Renal cortical epithelial cell (primary cell): ENCODE data around the gene PRKAB1. TPM values are rescaled to one million over a fixed set of nuclear protein-coding genes. Genes with fewer than 3 reads are reported as not detected.

Experiments used
- DNase-seq: peaks from one replicate; pipeline ENCODE4 v3.0.0-alpha.2; 2011; ENCODE audit warnings: low read depth
- total RNA-seq: library from RNA; depleted of rRNA; stranded (reverse); fragments of >200 nt; gene quantifications from 2 replicates; pipeline ENCODE4 v1.2.3, GENCODE V29; 2014

PRKAB1 gene
- total RNA-seq, 1 donor from 2014 or later: 52.6 TPM

- no peak for DNase-seq
Measured at GRCh38 chr12:119661882-119662281, 6.1 kb upstream of the PRKAB1 start.

- DNase-seq: no peak
Measured at GRCh38 chr12:119664642-119665041, 3.3 kb upstream of the PRKAB1 start.

- no peak for DNase-seq
Measured at GRCh38 chr12:119665164-119665929, 2.6 kb upstream of the PRKAB1 start.

- no peak for DNase-seq
Measured at GRCh38 chr12:119666226-119666795, 1.6 kb upstream of the PRKAB1 start.

- DNase-seq: no peak
Measured at GRCh38 chr12:119666900-119667576, 895 bp upstream of the PRKAB1 start.

GRCh38 chr12:119668324-119668841, 450 bp downstream of the PRKAB1 start:
- no peak for DNase-seq

- DNase-seq: peak; percentile 98
Measured at GRCh38 chr12:119669744-119670472, 2.0 kb downstream of the PRKAB1 start.

GRCh38 chr12:119671070-119671469, 3.1 kb downstream of the PRKAB1 start:
- peak; percentile 36 for DNase-seq

DNA sequence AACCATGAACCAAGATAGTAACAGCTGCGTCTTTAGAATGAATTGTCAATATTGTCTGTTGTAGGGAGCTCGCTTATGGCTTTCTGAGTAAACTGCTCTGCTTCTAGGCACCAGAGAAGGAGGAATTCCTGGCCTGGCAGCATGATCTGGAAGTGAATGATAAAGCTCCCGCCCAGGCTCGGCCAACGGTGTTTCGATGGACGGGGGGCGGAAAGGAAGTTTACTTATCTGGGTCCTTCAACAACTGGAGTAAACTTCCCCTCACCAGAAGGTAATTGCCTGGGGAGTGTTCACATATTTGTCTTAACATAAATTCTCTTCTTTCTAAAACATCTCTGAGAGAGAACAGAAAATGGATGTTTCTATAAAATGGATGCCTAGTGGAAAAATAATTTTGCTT, 4.3 kb downstream of the PRKAB1 start:
- DNase-seq: no peak

DNA sequence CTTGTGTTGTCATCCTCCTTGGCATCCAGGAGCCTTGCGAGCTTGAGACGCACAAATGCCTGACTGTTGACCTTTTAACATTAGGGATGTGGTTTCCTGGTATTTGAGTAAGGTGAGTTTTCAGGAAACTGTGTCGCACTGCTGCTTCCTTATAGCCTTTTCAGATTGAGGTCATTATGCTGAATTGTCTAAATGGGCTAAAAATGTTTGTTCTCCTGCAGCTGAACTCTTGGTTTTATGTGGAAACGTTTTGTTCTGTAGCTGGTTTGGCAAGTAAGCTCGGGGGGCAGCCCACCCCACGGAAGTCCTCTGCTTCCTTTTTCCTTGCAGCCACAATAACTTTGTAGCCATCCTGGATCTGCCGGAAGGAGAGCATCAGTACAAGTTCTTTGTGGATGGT, 5.7 kb downstream of the PRKAB1 start:
- peak; percentile 84 for DNase-seq

GRCh38 chr12:119674560-119674959, 6.6 kb downstream of the PRKAB1 start:
- no peak for DNase-seq

GRCh38 chr12:119676022-119676421, 8.1 kb downstream of the PRKAB1 start:
- DNase-seq: no peak

GRCh38 chr12:119676573-119676972, 8.6 kb downstream of the PRKAB1 start:
- DNase-seq: no peak

GRCh38 chr12:119678459-119678858, 10.5 kb downstream of the PRKAB1 start:
- DNase-seq: no peak

GRCh38 chr12:119679081-119679480, 11.1 kb downstream of the PRKAB1 start:
- DNase-seq: no peak

- DNase-seq: no peak
Measured at GRCh38 chr12:119679490-119679889, 11.6 kb downstream of the PRKAB1 start.

DNA sequence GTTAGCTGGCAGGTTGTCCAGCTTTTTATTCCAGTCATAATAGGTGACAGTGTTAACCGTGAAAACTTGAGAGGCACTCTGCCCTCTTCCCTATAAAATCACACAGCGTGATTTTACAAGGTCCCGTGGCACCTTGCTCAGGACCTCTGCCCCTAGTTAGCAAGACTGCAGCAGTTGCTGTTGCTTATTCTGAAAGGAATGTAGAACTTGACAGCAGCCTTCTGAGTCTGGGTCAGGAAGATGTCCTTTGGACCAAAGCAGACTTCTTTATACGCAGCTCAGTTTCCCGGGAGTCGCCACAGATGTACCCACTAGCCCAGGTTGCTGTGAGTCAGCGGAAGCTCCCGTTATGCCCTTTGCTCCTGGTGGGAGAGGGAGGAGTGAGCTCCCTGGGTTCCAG, 13.2 kb downstream of the PRKAB1 start:
- peak; percentile 81 for DNase-seq

DNA sequence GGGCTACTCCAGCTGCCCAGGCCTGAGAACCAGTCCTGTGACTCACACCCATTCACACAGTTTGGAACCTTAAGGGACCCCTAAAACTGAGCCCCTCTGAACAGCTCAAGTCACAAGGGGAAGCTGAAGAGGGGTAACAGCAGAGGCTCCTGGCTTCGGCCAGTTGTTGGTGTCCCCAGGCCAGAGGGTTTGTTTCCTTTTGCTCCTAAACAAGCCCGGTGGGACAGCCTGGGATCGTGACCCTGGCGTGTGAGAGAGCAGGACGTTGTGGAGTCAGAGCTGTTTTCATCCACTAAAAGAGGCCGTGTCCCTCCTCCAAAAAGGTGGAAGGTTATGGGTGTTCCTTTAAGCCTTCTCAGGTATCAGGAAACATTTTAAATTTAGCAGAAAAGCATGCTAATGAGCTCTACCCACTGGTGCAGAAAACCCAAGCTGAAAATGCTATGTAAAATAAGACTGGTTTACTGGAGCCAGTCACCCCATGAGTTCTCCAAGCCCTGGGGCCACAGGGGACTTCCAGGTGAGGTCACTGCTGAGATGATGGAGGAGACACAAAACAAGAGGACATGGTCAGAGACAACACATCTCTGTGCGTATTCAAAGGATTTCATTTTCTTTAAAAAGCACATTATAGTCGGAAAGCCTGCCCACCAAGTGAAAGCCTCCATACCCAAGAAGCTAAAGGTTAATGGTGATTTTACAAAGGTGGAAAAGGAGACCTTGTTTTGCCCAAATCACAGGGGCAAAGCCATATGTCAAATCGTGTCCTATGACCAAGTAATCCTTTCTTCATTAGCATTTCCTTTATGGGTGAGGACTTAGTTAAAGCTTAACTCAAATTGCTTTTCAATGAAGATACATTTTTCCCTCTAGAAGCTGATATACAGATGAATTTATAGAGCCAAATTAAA, 14.1 kb downstream of the PRKAB1 start:
- DNase-seq: peak; percentile 95

GRCh38 chr12:119682639-119683252, 14.8 kb downstream of the PRKAB1 start:
- no peak for DNase-seq

DNA sequence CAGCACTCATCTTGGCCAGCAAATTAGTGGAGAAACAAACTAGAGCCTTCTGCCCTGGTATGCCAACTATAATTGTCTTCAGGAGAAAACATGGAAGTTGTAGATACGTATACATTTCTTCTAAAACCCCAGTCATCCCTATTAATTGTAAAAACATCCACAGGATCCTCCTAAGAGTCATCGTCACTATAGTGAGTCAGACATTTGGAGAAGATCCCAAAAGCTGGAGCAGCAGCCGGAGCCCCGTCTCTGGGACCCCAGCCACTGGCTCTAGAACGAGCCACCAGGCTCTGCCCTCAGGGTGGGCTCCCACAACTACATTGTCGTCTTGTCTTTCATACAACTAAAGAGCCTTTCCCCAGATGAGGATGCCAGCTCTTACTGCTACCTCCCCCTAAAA, 15.5 kb downstream of the PRKAB1 start:
- no peak for DNase-seq

GRCh38 chr12:119683816-119684215, 15.9 kb downstream of the PRKAB1 start:
- peak; percentile 97 for DNase-seq
